Fibroblast of skin of left quadriceps (primary cell): ENCODE data around the gene IGHMBP2.
A peak's percentile ranks its signal among the peaks of the same experiment; 100 is the strongest.

ENCODE experiments used
- DNase-seq, 2 experiments: peaks; one replicate each; pipeline ENCODE4 v3.0.0-alpha.2; 2013; ENCODE audit warnings: low read depth in 2 of 2

Gene IGHMBP2

DNA sequence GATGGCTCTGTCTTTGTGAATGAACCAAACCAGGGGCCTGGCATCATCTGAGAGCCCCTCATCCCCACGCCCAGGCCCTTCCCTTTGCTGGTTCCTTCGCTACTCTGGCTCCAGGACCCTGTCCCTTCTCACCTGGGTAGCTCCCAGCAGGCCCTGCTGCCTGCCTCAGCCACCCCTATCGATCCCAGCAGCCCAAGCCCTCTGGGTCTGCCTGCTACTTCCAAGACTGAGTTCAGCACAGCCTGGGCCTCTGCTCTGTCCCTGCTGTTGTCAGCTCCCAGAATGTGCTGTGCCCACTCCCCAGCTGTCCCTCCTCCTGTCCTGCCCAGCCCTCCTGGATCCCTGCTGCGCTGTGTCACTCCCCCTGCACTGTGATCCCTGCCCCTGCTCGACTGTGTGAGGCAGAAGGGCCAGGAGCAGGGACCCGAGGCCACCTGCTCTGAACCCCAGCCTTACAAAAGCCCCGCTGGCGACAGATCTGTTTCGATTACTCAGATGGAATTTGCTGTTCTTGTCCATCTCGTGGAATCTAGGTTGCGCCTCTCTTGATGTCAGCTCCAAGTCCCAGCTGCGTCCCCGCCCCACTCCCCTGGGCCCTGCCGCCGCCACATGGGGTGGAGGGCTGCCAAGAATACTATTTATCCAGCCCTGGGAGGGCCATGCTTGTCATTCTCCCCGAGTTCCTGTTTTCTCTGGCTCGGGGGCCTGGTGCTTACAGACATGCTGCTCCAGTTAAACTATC is 13.0 kb upstream of the IGHMBP2 start:
- peak; percentile 78 to 83 for DNase-seq

GRCh38 chr11:68891351-68891948 is 12.2 kb upstream of the IGHMBP2 start:
- no peak for DNase-seq

GRCh38 chr11:68892576-68892975 is 11.1 kb upstream of the IGHMBP2 start:
- no peak for DNase-seq

DNA sequence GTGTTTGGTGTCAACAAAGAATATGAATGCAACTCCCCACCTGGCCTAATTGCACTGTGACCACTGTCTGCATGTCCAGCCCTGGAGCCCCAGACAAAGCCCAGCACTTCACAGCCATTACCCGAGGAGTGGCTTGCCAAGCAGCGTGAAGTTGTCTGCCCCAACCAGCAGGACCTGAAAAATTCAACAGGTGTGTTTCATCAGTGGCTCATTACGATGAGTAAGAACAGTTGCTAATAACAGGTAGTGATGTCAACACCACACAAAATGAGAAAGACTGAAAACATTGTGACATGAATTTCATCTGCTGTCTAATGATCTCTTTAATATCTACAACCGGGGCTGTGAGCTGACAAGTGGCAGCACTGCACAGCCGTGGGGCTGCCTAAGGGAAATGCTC is 10.4 kb upstream of the IGHMBP2 start:
- no peak for DNase-seq

- no peak for DNase-seq
These were observed 7.3 kb upstream of the IGHMBP2 start for GRCh38 chr11:68896171-68896959.

DNA sequence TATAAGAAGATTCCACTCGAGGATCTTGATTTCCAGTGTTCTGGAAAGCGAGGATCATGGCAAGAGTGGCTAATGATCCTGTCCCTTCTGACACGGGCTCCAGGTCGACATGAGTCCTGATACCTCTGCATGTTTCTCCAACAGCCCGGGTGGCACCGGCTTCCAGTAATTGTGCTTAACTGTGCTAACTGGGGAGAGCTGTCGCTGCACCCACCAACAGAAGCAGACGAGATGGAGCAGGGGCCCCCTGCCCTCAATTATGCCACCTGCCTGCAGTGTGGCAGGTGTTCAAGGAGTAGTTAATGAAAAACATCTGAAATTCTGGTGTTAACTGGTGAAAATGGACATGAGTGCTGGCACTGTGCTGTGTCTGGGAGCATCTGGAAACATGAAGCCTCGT is 6.2 kb upstream of the IGHMBP2 start:
- no peak for DNase-seq

GRCh38 chr11:68900835-68901381 is 2.8 kb upstream of the IGHMBP2 start:
- no peak for DNase-seq

DNA sequence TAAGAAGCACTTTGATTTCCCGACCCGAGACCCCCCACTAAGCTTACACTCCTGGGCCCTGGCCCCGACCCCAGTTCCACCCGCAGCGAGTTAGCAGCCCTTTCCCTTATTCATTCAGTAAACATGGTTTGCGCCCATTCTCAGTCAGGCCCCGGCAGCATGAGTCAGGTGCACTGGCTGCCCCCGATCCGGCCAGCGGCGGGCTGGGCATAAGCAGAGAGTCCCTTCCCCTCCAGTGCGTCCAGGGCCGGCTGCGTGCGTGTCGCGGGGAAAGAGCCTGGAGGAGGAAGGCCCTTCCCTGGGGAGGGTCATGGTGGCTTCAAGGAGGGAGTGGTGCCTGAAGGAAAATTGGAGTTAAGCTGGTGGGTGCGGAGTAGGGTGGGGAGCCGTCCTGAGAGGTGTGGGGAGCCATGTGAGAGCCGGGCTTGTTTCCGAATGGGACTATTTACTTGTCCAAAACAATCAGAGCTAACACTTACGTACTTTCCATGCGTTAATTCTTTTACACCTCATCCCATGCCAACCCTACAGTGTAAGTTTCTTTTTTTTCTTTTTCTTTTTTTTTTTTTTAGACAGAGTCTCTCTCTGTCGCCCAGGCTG is 657 bp downstream of the IGHMBP2 start:
- DNase-seq, result no peak

- DNase-seq, result no peak
These were observed 2.0 kb downstream of the IGHMBP2 start for GRCh38 chr11:68905421-68906360.

- no peak for DNase-seq
These were observed 4.6 kb downstream of the IGHMBP2 start for GRCh38 chr11:68908273-68908672.

- DNase-seq, result no peak
These were observed 7.3 kb downstream of the IGHMBP2 start for GRCh38 chr11:68910965-68911364.

GRCh38 chr11:68911731-68912130 is 8.0 kb downstream of the IGHMBP2 start:
- DNase-seq, result no peak

DNA sequence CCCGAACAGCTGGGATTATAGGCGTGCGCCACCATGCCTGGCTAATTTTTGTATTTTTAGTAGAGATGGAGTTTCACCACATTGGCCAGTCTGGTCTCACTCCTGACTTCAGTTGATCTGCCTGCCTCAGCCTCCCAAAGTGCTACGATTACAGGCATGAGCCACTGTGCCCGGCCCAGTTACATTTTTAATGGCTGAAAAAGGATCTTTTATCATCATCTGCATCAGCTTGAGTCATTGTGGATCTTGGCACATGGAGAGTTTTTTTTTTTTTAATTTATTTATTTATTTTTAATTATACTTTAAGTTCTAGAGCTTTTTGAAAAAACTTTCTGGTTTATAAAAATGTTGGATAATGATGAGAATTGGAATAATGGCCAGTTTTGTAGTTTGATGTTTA is 8.6 kb downstream of the IGHMBP2 start:
- no peak for DNase-seq

- no peak for DNase-seq
These were observed 9.5 kb downstream of the IGHMBP2 start for GRCh38 chr11:68913188-68913587.

- DNase-seq, result no peak
These were observed 11.1 kb downstream of the IGHMBP2 start for GRCh38 chr11:68914761-68915160.

DNA sequence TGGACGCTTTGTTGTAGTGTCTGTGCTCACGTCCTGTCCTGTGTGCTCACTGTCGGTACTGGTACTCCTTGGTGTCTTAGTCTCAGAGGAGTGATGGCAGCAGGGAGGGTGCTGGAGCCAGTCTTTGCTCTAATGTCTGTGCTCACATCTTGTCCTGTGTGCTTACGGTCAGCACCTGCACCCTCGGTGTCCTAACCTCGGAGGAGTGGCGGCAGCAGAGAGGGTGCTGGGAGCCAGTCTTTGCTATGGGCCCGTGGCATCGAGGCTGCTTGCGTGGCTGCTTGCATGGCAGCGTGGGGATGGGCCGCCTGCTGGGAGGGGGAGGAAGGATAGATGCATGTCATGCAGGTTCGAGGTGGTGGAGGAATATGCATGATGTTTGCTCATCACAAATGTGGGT is 12.7 kb downstream of the IGHMBP2 start:
- no peak for DNase-seq

- DNase-seq, result no peak
These were observed 19.9 kb downstream of the IGHMBP2 start for GRCh38 chr11:68923614-68924013.

DNA sequence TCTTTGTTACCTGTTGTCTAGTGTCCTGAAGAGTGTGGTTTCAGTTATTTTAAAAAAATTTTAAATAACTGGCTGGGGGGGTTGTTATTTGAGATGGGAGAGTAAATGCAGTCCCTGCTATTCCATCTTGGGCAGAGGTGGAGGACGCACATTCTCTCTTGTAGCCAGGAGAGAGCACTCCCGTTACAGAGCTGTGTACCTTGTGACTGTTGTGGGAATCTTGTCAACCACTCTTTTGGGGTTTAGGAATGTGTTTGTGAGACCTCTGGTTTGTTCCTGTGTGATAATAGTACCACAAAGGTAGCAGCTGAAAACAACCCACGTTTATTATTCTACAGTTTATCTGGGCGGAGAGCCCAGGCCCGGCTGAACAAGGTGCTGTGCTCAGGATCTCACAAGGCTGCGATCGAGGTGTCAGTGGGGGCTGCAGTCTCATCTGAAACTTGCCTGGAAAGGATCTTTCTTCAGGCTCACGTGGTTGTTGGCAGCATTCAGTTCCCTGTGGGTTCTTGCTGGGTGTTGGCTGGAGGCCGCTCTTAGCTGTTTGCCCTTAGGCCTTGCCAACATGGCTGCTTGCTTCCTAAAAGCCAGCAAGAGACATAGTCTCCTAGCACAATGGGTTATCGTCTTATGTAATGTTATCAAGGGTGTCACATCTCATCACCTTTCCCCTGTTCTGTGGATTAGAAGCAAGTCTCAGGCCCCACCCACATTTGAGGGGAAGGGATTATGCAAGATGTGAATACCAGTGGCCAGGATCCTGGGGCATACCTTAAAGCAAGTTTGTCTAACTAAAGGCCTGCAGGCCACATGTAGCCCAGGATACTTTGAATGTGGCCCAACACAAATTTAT is 20.6 kb downstream of the IGHMBP2 start:
- no peak for DNase-seq

- DNase-seq, result no peak
These were observed 21.9 kb downstream of the IGHMBP2 start for GRCh38 chr11:68925611-68926010.
